Tibial nerve (tissue), 4 donors: ENCODE data around the gene LRRC57. TPM values are rescaled to one million over a fixed set of nuclear protein-coding genes. Genes with fewer than 3 reads are reported as not detected.

Source experiments
- DNase-seq, 2 donors: peaks; one replicate each; pipeline ENCODE4 v3.0.0-alpha.2; 2019; ENCODE audit warnings: low spot score in 2 of 2
- H3K27ac ChIP-seq, 4 donors: fragments of 200-600 bp; sonication (generic) in 3 of 4; one replicate each; pipeline ENCODE4 v1.5.1; 2017 to 2019; ENCODE audit warnings: mild to moderate bottlenecking in 1 of 4
- H3K27me3 ChIP-seq, 2 donors: fragments of 200-600 bp; sonication (generic) in 1 of 2; one replicate each; pipeline versions ENCODE4 v1.5.1 to v1.6.0; 2017 to 2019
- H3K36me3 ChIP-seq, 3 donors: fragments of 200-600 bp; sonication (generic); one replicate each; pipeline ENCODE4 v1.5.1; 2018 to 2019
- H3K4me1 ChIP-seq, 4 donors: fragments of 200-600 bp; sonication (generic) in 3 of 4; one replicate each; pipeline ENCODE4 v1.5.1; 2017 to 2019
- H3K4me3 ChIP-seq, 4 donors: fragments of 200-600 bp; sonication (generic) in 3 of 4; one replicate each; pipeline ENCODE4 v1.5.1; 2017 to 2019; ENCODE audit warnings: mild to moderate bottlenecking in 1 of 4, moderate library complexity in 1 of 4
- H3K9me3 ChIP-seq, 4 donors: fragments of 200-600 bp; sonication (generic) in 3 of 4; one replicate each; pipeline ENCODE4 v1.5.1; 2017 to 2019
- EP300 ChIP-seq, 2 donors: sonication (generic); formaldehyde crosslinking; IDR thresholded peaks; one replicate each; pipeline ENCODE4 v1.6.1; 2017; ENCODE audit warnings: antibody characterized with exemption in 2 of 2, mild to moderate bottlenecking in 1 of 2
- POLR2A ChIP-seq, 2 donors: fragments of 450-650 bp; IDR thresholded peaks; one replicate each; pipeline ENCODE4 v1.6.1; 2017; ENCODE audit warnings: antibody characterized with exemption in 2 of 2, mild to moderate bottlenecking in 2 of 2, moderate library complexity in 2 of 2
- WGBS, 2 donors: methylation state at CpG; one replicate each; pipeline ENCODE4 v1.1.5; 2018; 5-methylcytosine and 5-hydroxymethylcytosine counted together
- total RNA-seq, 4 donors: library from RNA; depleted of rRNA; stranded (reverse); fragments of >200 nt; gene quantifications; one replicate each; pipeline ENCODE4 v1.1.0, GENCODE V29; 2016
- TF ChIP-seq, protein P1 (sequence below), 5 experiments: fragments of 200-600 bp in 3 of 5; fragments of 450-650 bp in 2 of 5; sonication (generic) in 3 of 5; IDR thresholded peaks; one replicate each; pipeline ENCODE4 v1.5.1; 2016 to 2019; ENCODE audit warnings: antibody characterized with exemption in 5 of 5, mild to moderate bottlenecking in 3 of 5, moderate library complexity in 2 of 5

Gene LRRC57
- total RNA-seq, 4 donors from 2014 or later: 16.1 to 29.5 (median 21.6) TPM

DNA sequence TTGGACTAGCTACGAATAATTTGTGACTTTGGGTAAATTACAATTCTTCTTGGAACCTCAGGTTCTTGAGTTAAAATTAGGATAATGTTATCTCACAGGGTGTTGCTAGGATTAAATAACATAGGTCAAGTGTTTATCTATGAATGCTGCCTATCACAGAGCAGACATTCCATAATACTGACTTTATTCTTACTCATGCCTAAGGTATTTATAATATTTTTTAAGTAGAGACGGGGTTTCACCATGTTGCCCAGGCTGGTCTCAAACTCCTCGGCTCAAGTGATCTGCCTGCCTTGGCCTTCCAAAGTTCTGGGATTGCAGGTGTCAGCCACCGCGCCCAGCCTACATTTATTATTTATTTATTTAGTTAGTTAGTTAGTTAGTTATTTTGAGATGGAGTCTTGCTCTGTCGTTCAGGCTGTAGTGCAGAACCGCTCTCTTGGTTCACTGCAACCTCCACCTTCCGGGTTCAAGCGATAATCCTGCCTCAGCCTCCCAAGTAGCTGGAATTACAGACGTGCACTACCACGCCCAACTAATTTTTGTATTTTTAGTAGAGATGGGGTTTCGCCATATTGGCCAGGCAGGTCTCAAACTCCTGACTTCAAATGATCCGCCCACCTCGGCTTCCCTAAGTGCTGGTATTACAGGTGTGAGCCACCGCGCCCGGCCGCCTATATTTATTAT lies 56.9 kb downstream of the LRRC57 start:
- Histone ChIP-seq H3K9me3 (no peaks in the 10 kb centered on the region), H3K4me3 (peak overlapping the region; percentile 78 to 94 (median 82)), H3K27me3 (no peaks in the 10 kb centered on the region), H3K4me1 (peaks cover 0 to 54% (median 26%) of the 10 kb centered on the region in 4 donors), H3K27ac (peak overlapping the region; percentile 86 to 97 (median 94)), H3K36me3 (no peaks in the 10 kb centered on the region)
- DNase-seq: no peak
- 85 to 87% methylated on average over 18 of the region's 18 CpGs for WGBS, 2 donors
- TF ChIP-seq POLR2A (IDR thresholded peaks at IDR 0.05): no peak
- TF ChIP-seq, protein P1, sequence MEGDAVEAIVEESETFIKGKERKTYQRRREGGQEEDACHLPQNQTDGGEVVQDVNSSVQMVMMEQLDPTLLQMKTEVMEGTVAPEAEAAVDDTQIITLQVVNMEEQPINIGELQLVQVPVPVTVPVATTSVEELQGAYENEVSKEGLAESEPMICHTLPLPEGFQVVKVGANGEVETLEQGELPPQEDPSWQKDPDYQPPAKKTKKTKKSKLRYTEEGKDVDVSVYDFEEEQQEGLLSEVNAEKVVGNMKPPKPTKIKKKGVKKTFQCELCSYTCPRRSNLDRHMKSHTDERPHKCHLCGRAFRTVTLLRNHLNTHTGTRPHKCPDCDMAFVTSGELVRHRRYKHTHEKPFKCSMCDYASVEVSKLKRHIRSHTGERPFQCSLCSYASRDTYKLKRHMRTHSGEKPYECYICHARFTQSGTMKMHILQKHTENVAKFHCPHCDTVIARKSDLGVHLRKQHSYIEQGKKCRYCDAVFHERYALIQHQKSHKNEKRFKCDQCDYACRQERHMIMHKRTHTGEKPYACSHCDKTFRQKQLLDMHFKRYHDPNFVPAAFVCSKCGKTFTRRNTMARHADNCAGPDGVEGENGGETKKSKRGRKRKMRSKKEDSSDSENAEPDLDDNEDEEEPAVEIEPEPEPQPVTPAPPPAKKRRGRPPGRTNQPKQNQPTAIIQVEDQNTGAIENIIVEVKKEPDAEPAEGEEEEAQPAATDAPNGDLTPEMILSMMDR (IDR thresholded peaks at IDR 0.05): no peak
- TF ChIP-seq EP300 (IDR thresholded peaks at IDR 0.05): no peak

DNA sequence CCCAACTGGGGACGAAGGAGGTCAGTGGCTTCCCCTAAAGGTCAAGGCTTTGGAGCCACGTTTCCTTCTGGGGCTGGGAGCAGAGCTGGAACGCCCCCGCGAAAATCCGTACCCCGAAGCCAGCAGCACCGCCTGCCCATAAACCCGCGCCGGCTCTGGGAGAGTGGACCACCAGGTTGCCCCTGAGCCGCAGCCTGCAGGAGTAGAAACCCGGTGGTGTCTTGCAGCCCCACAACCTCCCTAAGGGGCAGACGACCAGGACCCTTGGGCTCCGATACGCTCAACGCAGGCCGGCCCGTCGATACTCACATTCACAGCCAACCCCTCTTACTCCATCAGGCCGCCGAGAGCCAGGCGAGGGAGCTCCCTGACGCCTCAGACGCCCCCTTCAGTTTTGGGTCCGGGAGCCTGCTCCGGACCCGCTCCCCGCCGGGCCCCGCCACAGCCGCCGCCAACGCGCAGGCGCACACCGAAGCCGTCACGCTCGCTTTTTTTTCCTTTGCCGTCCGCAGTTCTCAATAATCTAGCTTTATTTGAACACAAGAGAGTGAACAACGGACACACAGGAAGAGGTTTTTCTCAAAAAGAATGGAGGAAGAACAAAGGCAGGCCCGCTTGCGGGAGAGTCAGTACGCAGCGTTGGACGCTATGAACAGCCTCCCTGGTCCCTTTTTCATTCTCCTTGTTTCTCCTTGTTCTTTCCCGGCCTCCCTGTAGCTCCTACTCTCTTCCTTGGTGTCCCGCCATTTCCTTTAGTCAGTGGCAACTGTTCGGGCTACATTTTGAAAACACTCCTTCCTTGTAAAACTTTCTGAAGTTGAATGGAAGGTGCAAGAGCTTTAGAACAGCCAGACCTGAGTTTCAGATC lies 57.7 kb downstream of the LRRC57 start, which contains the start of gene ZNF106:
Gene ZNF106 (minus strand): TSS at position 471 of the 868 bp plus-strand sequence. CDS start 18,852 bp downstream, outside the sequence.
- Histone ChIP-seq H3K27ac (peak within 1 kb of the TSS; percentile 86 to 97 (median 94)), H3K4me1 (peaks cover 0 to 47% (median 20%) of the 10 kb centered on the region in 4 donors), H3K9me3 (no peaks in the 10 kb centered on the region), H3K36me3 (no peaks in the 10 kb centered on the region), H3K4me3 (peak within 1 kb of the TSS; percentile 78 to 94 (median 82)), H3K27me3 (no peaks in the 10 kb centered on the region)
- peak; percentile 54 to 76 for DNase-seq
- WGBS, 2 donors: 0 to 1% methylated on average over 43 to 50 of the region's 51 CpGs
- TF ChIP-seq EP300 (IDR thresholded peaks at IDR 0.05) (peak; percentile 90 to 98), POLR2A (IDR thresholded peaks at IDR 0.05) (peak; percentile 85 to 93)
- TF ChIP-seq, protein P1 (IDR thresholded peaks at IDR 0.05): peak in 2 of 5 experiments; percentile 5 to 9

DNA sequence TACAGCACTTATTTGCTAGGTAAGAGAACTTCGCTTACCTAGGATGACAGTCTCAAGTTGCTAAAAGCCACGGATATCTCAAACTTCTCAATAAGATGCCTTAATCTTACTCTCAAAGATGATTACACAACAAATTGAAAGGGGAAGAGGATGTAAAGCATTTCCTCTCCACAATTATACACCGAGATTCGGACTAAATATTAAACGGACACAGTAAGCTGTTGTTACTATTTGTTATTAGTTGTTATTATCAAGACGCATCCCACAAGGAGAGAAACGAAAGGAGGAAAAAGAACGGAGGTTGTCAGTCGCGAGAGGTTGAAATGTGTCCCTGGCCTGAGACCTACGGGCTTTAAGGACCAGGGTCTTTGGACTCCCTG lies 58.3 kb downstream of the LRRC57 start:
- H3K27ac ChIP-seq: peak overlapping the region; percentile 86 to 97 (median 94)
- peaks cover 0 to 47% (median 20%) of the 10 kb centered on the region in 4 donors for H3K4me1 ChIP-seq
- H3K36me3 ChIP-seq: no peaks in the 10 kb centered on the region

More for the DNA sequence above, 58.3 kb downstream of the LRRC57 start:
- 4 to 5% methylated on average over 11 of the region's 11 CpGs for WGBS, 2 donors
- Histone ChIP-seq H3K4me3 (peak overlapping the region; percentile 78 to 94 (median 82)), H3K9me3 (no peaks in the 10 kb centered on the region), H3K27me3 (no peaks in the 10 kb centered on the region)
- TF ChIP-seq, protein P1 (IDR thresholded peaks at IDR 0.05): no peak
- TF ChIP-seq EP300 (IDR thresholded peaks at IDR 0.05) (no peak), POLR2A (IDR thresholded peaks at IDR 0.05) (no peak)
- no peak for DNase-seq

Other genes with a start within 250 kb of the LRRC57 start
- 10 to 100 TPM; 16.1 to 34.9 (median 30.7) TPM for gene CAPN3, start 189.3 kb downstream of the LRRC57 start, total RNA-seq
- 10 to 100 TPM; 54.5 to 92.9 (median 63.9) TPM for gene ZNF106, start 57.7 kb downstream of the LRRC57 start, total RNA-seq
- 10 to 100 TPM; 54.0 to 77.9 (median 64.0) TPM for gene SNAP23, start 53.2 kb downstream of the LRRC57 start, total RNA-seq
- 10 to 100 TPM; 17.1 to 29.1 (median 24.2) TPM for gene HAUS2, start within 50 bp of the LRRC57 start, total RNA-seq
- gene STARD9, start 26.8 kb upstream of the LRRC57 start, total RNA-seq: 10 to 100 TPM; 66.6 to 95.1 (median 80.3) TPM
- gene CDAN1, start 188.3 kb upstream of the LRRC57 start, total RNA-seq: 10 to 100 TPM; 14.0 to 25.5 (median 22.0) TPM